HG03442 (cell line): ENCODE measurements around the gene NELFA.

Experiments
- ATAC-seq: cut with Tn5 transposase; IDR thresholded peaks from one replicate; pipeline ENCODE4 v1.9.1; 2021; ENCODE audit warnings: mild to moderate bottlenecking, moderate library complexity; ENCODE audit not compliant: unreplicated experiment

Gene NELFA

GRCh38 chr4:2008921-2009650 is at the start of gene NELFA:
NELFA (minus strand) TSS chr4:2008974; CDS start chr4:2008959, 15 bp downstream.
- peak; percentile 74 for ATAC-seq

- no peak for ATAC-seq
Measured at GRCh38 chr4:2057382-2058065, 48.8 kb upstream of the NELFA start.

GRCh38 chr4:2054217-2054616 is 45.4 kb upstream of the NELFA start:
- no peak for ATAC-seq

- no peak for ATAC-seq
Measured at GRCh38 chr4:2051086-2051485, 42.3 kb upstream of the NELFA start.

- no peak for ATAC-seq
Measured at GRCh38 chr4:2049811-2050210, 41.0 kb upstream of the NELFA start.

- no peak for ATAC-seq
Measured at GRCh38 chr4:2049381-2049780, 40.6 kb upstream of the NELFA start.

- no peak for ATAC-seq
Measured at GRCh38 chr4:2048831-2049230, 40.1 kb upstream of the NELFA start.

GRCh38 chr4:2047781-2048581 is 39.2 kb upstream of the NELFA start:
- ATAC-seq: no peak

GRCh38 chr4:2047031-2047660 is 38.4 kb upstream of the NELFA start:
- no peak for ATAC-seq

GRCh38 chr4:2046031-2046961 is 37.5 kb upstream of the NELFA start:
- no peak for ATAC-seq

- no peak for ATAC-seq
Measured at GRCh38 chr4:2045518-2045951, 36.8 kb upstream of the NELFA start.

GRCh38 chr4:2044542-2045517 is 36.1 kb upstream of the NELFA start:
- ATAC-seq: no peak

GRCh38 chr4:2044119-2044485 is 35.3 kb upstream of the NELFA start:
- ATAC-seq: no peak

GRCh38 chr4:2043396-2044118 is 34.8 kb upstream of the NELFA start:
- no peak for ATAC-seq

- ATAC-seq: no peak
Measured at GRCh38 chr4:2042947-2043395, 34.2 kb upstream of the NELFA start.

- ATAC-seq: no peak
Measured at GRCh38 chr4:2042204-2042946, 33.6 kb upstream of the NELFA start.
